HL-60 (cell line): Measurements from ENCODE around the gene PRMT5.

Experiments
- GABPA ChIP-seq: IDR thresholded peaks from 2 replicates; pipeline ENCODE4 v1.6.1; 2012; ENCODE audit warnings: low read depth
- POLR2AphosphoS5 ChIP-seq: IDR thresholded peaks from 2 replicates; pipeline ENCODE4 v1.6.1; 2012; ENCODE audit warnings: low read depth
- REST ChIP-seq: IDR thresholded peaks from 2 replicates; pipeline ENCODE4 v1.6.1; 2012; ENCODE audit warnings: low read depth; ENCODE audit not compliant: insufficient replicate concordance
- TF ChIP-seq, protein P1 (sequence below): IDR thresholded peaks from one replicate; pipeline ENCODE4 v1.5.1; 2011; ENCODE audit warnings: low read length, control low read depth, inconsistent platforms; ENCODE audit not compliant: insufficient read depth

GRCh38 chr14:22974530-22975313 lies 45.5 kb upstream of the PRMT5 start:
- TF ChIP-seq, protein P1, sequence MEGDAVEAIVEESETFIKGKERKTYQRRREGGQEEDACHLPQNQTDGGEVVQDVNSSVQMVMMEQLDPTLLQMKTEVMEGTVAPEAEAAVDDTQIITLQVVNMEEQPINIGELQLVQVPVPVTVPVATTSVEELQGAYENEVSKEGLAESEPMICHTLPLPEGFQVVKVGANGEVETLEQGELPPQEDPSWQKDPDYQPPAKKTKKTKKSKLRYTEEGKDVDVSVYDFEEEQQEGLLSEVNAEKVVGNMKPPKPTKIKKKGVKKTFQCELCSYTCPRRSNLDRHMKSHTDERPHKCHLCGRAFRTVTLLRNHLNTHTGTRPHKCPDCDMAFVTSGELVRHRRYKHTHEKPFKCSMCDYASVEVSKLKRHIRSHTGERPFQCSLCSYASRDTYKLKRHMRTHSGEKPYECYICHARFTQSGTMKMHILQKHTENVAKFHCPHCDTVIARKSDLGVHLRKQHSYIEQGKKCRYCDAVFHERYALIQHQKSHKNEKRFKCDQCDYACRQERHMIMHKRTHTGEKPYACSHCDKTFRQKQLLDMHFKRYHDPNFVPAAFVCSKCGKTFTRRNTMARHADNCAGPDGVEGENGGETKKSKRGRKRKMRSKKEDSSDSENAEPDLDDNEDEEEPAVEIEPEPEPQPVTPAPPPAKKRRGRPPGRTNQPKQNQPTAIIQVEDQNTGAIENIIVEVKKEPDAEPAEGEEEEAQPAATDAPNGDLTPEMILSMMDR, result no peak
- TF ChIP-seq POLR2AphosphoS5, result no peak
- TF ChIP-seq REST, result no peak
- no peak for TF ChIP-seq GABPA
